DMS 273 (cell line): ENCODE data around the gene MZT1.
"Not testable (repeated sequence)": the region's sequence is repeated elsewhere in the genome, so short reads cannot be mapped to it uniquely, and the experiment has no call there.

ENCODE experiments used
- DNase-seq: peaks from one replicate; lab custom pipeline; 2025; ENCODE audit not compliant: unreplicated experiment; lab: John Stamatoyannopoulos, UW

Gene MZT1

GRCh38 chr13:72727417-72728289 is at the start of gene MZT1, which contains the start of gene BORA:
MZT1 (minus strand) TSS chr13:72727629; CDS start chr13:72727602, 27 bp downstream.
BORA (plus strand) TSS chr13:72727923; CDS start chr13:72728941, 1,018 bp downstream.
- peak; percentile 97 for DNase-seq

GRCh38 chr13:72774019-72774418 is 46.6 kb upstream of the MZT1 start:
- DNase-seq, result no peak

- no peak for DNase-seq
Measured at GRCh38 chr13:72763411-72763810, 36.0 kb upstream of the MZT1 start.

- DNase-seq, result no peak
Measured at GRCh38 chr13:72760189-72760588, 32.8 kb upstream of the MZT1 start.

- no peak for DNase-seq
Measured at GRCh38 chr13:72757792-72758535, 30.5 kb upstream of the MZT1 start.

- DNase-seq, result no peak
Measured at GRCh38 chr13:72754111-72754510, 26.7 kb upstream of the MZT1 start.

- DNase-seq, result no peak
Measured at GRCh38 chr13:72751220-72751619, 23.8 kb upstream of the MZT1 start.

- no peak for DNase-seq
Measured at GRCh38 chr13:72745260-72745659, 17.8 kb upstream of the MZT1 start.

GRCh38 chr13:72740015-72740414 is 12.6 kb upstream of the MZT1 start:
- DNase-seq, result no peak

- no peak for DNase-seq
Measured at GRCh38 chr13:72737033-72737432, 9.6 kb upstream of the MZT1 start.

- DNase-seq, result no peak
Measured at GRCh38 chr13:72728290-72728605, 819 bp upstream of the MZT1 start.

GRCh38 chr13:72726726-72727416 is 558 bp downstream of the MZT1 start:
- DNase-seq, result peak; percentile 64

- DNase-seq, result not testable (repeated sequence)
Measured at GRCh38 chr13:72726185-72726584, 1.2 kb downstream of the MZT1 start.

GRCh38 chr13:72716776-72717175 is 10.7 kb downstream of the MZT1 start:
- DNase-seq, result no peak

- no peak for DNase-seq
Measured at GRCh38 chr13:72700509-72700908, 26.9 kb downstream of the MZT1 start.

GRCh38 chr13:72698164-72698563 is 29.3 kb downstream of the MZT1 start:
- DNase-seq, result no peak

- DNase-seq, result peak; percentile 40
Measured at GRCh38 chr13:72696579-72696978, 30.9 kb downstream of the MZT1 start.

GRCh38 chr13:72694314-72694713 is 33.1 kb downstream of the MZT1 start:
- no peak for DNase-seq

- DNase-seq, result no peak
Measured at GRCh38 chr13:72693832-72694231, 33.6 kb downstream of the MZT1 start.

- no peak for DNase-seq
Measured at GRCh38 chr13:72692884-72693514, 34.4 kb downstream of the MZT1 start.

GRCh38 chr13:72689181-72689696 is 38.2 kb downstream of the MZT1 start:
- DNase-seq, result no peak
